ENCODE data around the gene ALKBH6. TPM values are rescaled to one million over a fixed set of nuclear protein-coding genes. Genes with fewer than 3 reads are reported as not detected.
A peak's percentile ranks its signal among the peaks of the same experiment; 100 is the strongest.

The ALKBH6 gene
- 25.1 and 26.1 TPM in 2 replicates for total RNA-seq (2014; rRNA removed; shearing (Covaris generic); ENCODE audit: low replicate concordance)

GRCh38 chr19:36014012-36014924, at the start of gene ALKBH6:
Gene ALKBH6 (minus strand): TSS chr19:36014213. CDS start chr19:36013397, 816 bp downstream.
- no peaks in the 10 kb centered on the region for H3K27me3 ChIP-seq
- DNase-seq: peak; percentile 100
- peak within 1 kb of the TSS; percentile 90 for H3K4me3 ChIP-seq

GRCh38 chr19:36061367-36061766, 47.4 kb upstream of the ALKBH6 start:
- Histone ChIP-seq H3K9me3 (no peaks in the 10 kb centered on the region), H3K4me3 (no peak overlapping the region), H3K36me3 (peaks cover 43% of the 10 kb centered on the region), H3K27me3 (no peaks in the 10 kb centered on the region)
- no peak for DNase-seq

More at GRCh38 chr19:36014012-36014924, at the start of gene ALKBH6:
- no peaks in the 10 kb centered on the region for H3K9me3 ChIP-seq
- peaks cover 3% of the 10 kb centered on the region; the same call in 1 of the 2 replicates for H3K36me3 ChIP-seq

DNA sequence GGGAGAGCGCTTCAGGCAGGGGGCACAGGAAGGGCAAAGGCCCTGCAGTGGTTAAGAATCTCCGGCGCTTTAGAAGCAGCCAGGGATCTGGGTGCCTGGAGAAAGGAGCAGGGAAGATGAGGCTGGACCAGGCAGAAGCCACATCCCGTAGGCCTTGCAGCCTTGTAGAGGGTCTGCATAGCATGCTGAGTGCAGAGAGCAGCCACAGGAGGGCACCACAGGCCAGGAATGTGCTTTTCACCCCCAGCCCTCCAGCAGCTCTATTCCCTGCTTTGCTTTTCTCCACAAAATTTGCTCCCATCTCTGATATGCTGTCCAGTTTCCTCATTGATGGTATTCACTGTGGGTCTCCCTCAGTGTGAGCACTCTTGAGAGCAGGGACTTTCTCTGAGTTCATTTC, 46.4 kb upstream of the ALKBH6 start:
- peak; percentile 30 for DNase-seq
- H3K27me3 ChIP-seq: no peaks in the 10 kb centered on the region
- peaks cover 35% of the 10 kb centered on the region for H3K36me3 ChIP-seq
- H3K9me3 ChIP-seq: no peaks in the 10 kb centered on the region
- H3K4me3 ChIP-seq: no peak overlapping the region

GRCh38 chr19:36059180-36059910, 45.3 kb upstream of the ALKBH6 start:
- no peaks in the 10 kb centered on the region for H3K27me3 ChIP-seq
- peaks cover 31% of the 10 kb centered on the region for H3K36me3 ChIP-seq

DNA sequence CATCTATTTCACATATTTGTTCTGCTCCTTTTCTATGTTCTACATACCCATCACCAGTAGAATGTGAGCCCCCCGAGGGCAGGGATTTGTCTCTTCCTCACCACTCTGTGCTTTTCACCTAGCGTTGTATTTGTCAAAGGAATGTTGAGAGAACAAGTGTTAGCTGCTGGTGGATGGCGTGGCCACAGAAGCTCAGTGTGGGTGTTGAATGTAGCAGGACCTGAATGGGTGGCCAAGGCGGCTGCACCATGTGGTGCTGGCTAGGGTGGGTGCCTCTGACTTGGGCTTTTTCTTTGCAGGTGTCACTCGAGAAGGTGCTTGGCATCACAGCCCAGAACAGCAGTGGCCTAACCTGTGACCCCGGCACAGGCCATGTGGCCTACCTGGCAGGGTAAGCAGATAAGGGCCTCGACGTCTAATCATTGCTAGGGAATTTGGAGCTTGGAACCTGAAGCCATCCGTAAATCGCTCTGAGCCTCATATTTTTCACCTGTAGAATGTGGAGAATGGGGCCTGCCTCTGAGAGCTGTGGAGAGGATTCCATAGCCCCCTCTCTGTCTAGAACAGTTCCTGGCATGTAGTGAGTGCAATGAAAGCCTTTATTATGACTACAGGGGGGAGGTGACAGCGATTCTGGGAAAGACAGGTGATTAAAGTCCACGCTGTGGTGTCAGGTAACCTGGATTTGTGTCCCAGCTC, 44.6 kb upstream of the ALKBH6 start:
- Histone ChIP-seq H3K36me3 (peaks cover 28% of the 10 kb centered on the region), H3K9me3 (no peaks in the 10 kb centered on the region), H3K27me3 (no peaks in the 10 kb centered on the region), H3K4me3 (no peak overlapping the region)
- DNase-seq: no peak

More at GRCh38 chr19:36059180-36059910, 45.3 kb upstream of the ALKBH6 start:
- Histone ChIP-seq H3K9me3 (no peaks in the 10 kb centered on the region), H3K4me3 (no peak overlapping the region)
- DNase-seq: no peak

DNA sequence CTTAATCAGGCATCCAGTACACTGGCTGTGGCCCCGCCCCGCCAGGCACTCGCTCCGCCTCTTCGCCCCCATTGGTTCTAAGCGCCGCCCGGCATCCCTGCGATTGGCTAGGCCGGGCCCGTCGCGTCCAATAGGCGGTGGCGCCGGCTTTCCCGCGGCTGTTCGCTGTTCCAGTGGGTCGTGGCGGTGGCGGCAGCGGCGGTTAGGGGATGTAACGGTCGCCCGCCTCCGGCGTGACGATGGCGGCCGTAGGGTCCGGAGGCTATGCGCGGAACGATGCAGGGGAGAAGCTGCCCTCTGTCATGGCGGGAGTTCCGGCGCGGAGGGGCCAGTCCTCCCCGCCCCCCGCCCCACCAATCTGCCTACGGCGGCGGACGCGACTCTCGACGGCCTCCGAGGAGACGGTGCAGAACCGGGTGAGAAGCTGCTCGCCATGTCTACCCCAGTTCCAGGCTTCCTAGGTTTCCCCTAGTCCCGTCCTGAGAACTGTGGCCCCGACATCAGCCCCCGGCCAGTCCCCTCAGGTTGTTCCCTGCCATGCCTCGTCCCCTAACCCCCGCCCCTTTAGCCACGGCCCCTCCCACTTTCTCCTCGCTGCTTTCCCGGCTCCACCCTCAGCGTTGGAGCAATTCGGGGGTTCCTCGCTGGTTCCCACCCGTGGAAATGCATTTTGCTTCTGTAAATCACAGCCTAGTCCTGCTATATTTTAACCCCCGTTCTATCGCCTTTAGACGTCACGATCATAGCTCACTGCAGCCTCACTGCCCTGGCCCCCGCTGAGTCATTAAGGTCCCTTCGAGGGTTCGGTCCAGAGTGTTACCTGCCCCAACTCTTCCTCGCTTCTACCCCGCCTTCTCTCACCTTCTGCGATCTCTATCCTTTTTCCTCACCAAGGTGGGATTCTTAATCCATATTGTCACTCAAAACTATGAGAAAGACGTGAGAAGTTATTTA, 41.0 kb upstream of the ALKBH6 start, which contains the start of gene WDR62:
Gene WDR62 (plus strand): TSS at position 165 of the 954 bp plus-strand sequence. CDS start 75 bp downstream, at position 240.
- H3K36me3 ChIP-seq: peaks cover 12% of the 10 kb centered on the region
- peak within 1 kb of the TSS; percentile 61 for H3K4me3 ChIP-seq
- no peaks in the 10 kb centered on the region for H3K9me3 ChIP-seq
- peak; percentile 96 for DNase-seq
- H3K27me3 ChIP-seq: no peaks in the 10 kb centered on the region

- Histone ChIP-seq H3K27me3 (no peaks in the 10 kb centered on the region), H3K9me3 (no peaks in the 10 kb centered on the region), H3K4me3 (peak within 1 kb of the TSS; percentile 61), H3K36me3 (peaks cover 4% of the 10 kb centered on the region; the same call in 1 of the 2 replicates)
- DNase-seq: peak; percentile 99
Observed at GRCh38 chr19:36054119-36054732, 40.2 kb upstream of the ALKBH6 start, which contains the start of gene THAP8. Gene THAP8 (minus strand): TSS chr19:36054285. CDS start chr19:36054217, 68 bp downstream.

DNA sequence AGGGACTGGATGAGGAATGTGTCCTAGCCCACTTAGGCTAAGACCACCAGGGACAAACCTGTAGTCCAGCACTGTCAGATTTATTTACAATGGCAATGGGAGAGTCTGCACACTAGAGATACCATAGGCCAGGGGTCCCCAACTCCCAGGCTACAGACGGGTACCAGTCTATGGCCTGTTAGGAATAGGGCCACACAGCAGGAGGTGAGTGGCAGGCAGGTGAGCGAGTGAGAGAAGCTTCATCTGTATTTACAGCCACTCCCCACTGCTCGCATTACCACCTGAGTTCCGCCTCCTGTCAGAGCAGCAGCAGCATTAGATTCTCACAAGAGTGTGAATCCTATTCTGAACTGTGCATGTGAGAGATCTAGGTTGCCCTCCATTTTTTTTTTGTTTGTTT, 37.6 kb upstream of the ALKBH6 start:
- Histone ChIP-seq H3K9me3 (no peaks in the 10 kb centered on the region), H3K4me3 (no peak overlapping the region), H3K27me3 (no peaks in the 10 kb centered on the region), H3K36me3 (no peaks in the 10 kb centered on the region)
- DNase-seq: no peak

GRCh38 chr19:36051236-36051635, 37.2 kb upstream of the ALKBH6 start:
- no peaks in the 10 kb centered on the region for H3K27me3 ChIP-seq
- H3K9me3 ChIP-seq: no peaks in the 10 kb centered on the region; the same call in 1 of the 2 replicates
- no peaks in the 10 kb centered on the region for H3K36me3 ChIP-seq
- no peak overlapping the region for H3K4me3 ChIP-seq
- no peak for DNase-seq

- no peaks in the 10 kb centered on the region; the same call in 1 of the 2 replicates for H3K9me3 ChIP-seq
- DNase-seq: peak; percentile 80
- H3K36me3 ChIP-seq: no peaks in the 10 kb centered on the region
- no peaks in the 10 kb centered on the region for H3K27me3 ChIP-seq
- no peak overlapping the region for H3K4me3 ChIP-seq
Observed at GRCh38 chr19:36049080-36049698, 35.2 kb upstream of the ALKBH6 start.

- H3K27me3 ChIP-seq: no peaks in the 10 kb centered on the region
- H3K9me3 ChIP-seq: no peaks in the 10 kb centered on the region; the same call in 1 of the 2 replicates
- no peaks in the 10 kb centered on the region; the same call in 1 of the 2 replicates for H3K36me3 ChIP-seq
- no peak overlapping the region for H3K4me3 ChIP-seq
- no peak for DNase-seq
Observed at GRCh38 chr19:36047835-36048234, 33.8 kb upstream of the ALKBH6 start.

- Histone ChIP-seq H3K36me3 (no peaks in the 10 kb centered on the region; the same call in 1 of the 2 replicates), H3K27me3 (no peaks in the 10 kb centered on the region), H3K4me3 (no peak overlapping the region), H3K9me3 (no peaks in the 10 kb centered on the region; the same call in 1 of the 2 replicates)
- DNase-seq: peak; percentile 11
Observed at GRCh38 chr19:36046443-36047050, 32.5 kb upstream of the ALKBH6 start.

DNA sequence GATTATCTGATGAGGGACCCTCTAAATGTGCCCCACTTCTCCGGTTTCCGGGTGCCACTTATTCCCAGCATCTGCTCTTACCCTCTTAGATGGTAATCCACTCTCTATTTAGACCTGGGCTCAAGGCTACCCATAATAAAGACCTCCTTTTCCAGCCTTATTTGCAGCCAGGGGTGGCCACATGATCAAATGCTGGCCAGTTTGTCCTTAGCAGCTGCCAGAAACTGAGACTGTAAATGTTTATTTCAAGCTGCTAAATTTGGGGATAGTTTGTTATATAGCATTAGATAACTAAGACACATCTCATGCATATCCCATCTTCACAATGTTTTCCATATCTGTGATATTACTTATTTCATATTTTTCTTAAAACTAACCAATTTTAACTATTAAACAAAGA, 29.9 kb upstream of the ALKBH6 start:
- Histone ChIP-seq H3K9me3 (no peaks in the 10 kb centered on the region; the same call in 1 of the 2 replicates), H3K36me3 (no peaks in the 10 kb centered on the region; the same call in 1 of the 2 replicates), H3K4me3 (no peak overlapping the region), H3K27me3 (no peaks in the 10 kb centered on the region)
- no peak for DNase-seq

DNA sequence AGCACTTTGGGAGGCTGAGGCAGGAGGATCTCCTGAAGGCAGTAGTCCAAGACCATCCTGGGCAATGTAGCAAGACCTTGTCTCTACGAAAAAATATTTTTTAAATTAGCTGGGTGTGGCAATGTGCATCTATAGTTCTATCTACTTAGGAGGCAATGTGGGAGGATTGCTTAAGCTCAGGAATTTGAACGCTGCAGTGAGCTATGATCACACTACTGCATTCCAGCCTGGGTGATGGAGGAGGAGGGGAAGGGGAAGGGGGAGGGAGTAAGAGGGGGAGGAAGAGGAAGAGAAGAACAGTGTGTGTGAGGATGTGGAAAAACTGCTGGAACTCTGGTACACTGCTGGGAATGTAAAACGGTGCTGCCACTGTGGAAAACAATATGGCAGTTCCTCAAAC, 27.8 kb upstream of the ALKBH6 start:
- H3K9me3 ChIP-seq: no peaks in the 10 kb centered on the region; the same call in 1 of the 2 replicates
- no peaks in the 10 kb centered on the region for H3K27me3 ChIP-seq
- H3K4me3 ChIP-seq: no peak overlapping the region
- no peaks in the 10 kb centered on the region; the same call in 1 of the 2 replicates for H3K36me3 ChIP-seq
- DNase-seq: peak; percentile 17

Measured in MG63 (cell line).